ENCODE results near the gene MAP2K6.

MAP2K6 gene

DNA sequence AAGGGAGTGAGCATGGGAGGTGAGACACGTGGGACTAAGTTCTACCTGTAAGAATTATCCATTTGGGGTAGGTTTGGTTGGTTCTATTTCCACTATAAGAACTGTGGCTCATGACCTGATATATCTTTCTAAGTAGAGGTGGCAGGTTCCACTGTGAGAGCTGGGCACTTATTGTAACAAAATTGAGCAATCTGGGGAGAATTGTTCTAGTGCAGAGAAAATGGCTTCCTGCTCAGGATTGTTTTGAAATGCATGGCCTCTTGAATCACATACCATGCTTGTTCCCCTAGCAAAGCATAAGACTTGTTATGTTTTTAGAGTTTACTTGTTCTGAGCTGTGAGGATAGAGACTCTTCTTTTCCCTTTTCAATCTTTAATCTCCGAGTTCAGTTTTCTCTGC lies 125.9 kb downstream of the MAP2K6 start:
- Histone ChIP-seq H3K27me3 (no peaks in the 10 kb centered on the region), H3K9me3 (no peaks in the 10 kb centered on the region; the same call in 1 of the 2 replicates), H3K4me1 (no peaks in the 10 kb centered on the region), H3K4me3 (ENCODE audit: low read depth, low read length) (no peak overlapping the region), H3K36me3 (no peaks in the 10 kb centered on the region)
- no peak for DNase-seq
- TF ChIP-seq, protein P1, sequence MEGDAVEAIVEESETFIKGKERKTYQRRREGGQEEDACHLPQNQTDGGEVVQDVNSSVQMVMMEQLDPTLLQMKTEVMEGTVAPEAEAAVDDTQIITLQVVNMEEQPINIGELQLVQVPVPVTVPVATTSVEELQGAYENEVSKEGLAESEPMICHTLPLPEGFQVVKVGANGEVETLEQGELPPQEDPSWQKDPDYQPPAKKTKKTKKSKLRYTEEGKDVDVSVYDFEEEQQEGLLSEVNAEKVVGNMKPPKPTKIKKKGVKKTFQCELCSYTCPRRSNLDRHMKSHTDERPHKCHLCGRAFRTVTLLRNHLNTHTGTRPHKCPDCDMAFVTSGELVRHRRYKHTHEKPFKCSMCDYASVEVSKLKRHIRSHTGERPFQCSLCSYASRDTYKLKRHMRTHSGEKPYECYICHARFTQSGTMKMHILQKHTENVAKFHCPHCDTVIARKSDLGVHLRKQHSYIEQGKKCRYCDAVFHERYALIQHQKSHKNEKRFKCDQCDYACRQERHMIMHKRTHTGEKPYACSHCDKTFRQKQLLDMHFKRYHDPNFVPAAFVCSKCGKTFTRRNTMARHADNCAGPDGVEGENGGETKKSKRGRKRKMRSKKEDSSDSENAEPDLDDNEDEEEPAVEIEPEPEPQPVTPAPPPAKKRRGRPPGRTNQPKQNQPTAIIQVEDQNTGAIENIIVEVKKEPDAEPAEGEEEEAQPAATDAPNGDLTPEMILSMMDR (IDR thresholded peaks at IDR 0.05; ENCODE audit: low read depth, low read length) = no peak

DNA sequence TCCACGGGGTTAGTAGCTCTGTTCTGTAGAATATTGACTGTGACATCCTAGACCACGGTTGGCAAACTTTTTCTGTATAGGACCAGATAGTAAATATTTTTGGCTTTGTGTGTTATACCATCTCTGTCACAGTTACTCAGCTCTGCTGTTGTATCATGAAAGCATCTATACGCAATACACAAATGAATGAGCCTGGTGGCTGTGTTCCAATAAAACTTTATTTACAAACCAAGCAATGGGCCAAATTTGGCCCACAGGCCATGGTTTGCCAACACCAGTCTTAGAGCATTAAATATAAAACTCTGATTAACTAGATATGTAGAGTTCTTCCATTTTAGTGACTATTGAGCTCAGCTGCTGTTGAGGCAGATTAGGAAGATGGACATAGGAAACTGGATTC lies 132.7 kb downstream of the MAP2K6 start:
- no peaks in the 10 kb centered on the region for H3K27me3 ChIP-seq
- no peaks in the 10 kb centered on the region for H3K4me1 ChIP-seq
- no peak for DNase-seq
- TF ChIP-seq, protein P1 (IDR thresholded peaks at IDR 0.05; ENCODE audit: low read depth, low read length) = no peak
- no peak overlapping the region for H3K4me3 ChIP-seq (ENCODE audit: low read depth, low read length)
- no peaks in the 10 kb centered on the region for H3K36me3 ChIP-seq
- H3K9me3 ChIP-seq = no peaks in the 10 kb centered on the region; the same call in 1 of the 2 replicates

DNA sequence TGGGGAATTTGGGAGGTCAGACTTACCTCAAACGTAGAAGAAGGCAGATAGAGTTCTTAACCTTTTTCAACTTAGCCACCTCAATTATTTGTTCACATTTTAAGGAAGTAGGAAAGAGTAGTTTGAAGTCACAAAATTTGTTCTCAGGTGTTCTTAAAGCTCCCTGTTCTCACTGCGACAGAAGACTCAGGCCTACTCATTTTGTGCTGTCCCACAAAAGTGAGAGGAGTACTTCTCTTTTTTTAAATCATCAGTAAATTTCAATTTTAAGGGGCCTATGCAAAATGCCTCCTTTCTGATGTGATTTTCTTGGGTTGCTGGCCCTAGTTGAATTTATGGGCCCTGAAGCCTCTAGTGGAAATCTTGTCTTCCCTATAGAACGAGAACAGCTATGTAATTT lies 133.4 kb downstream of the MAP2K6 start:
- no peaks in the 10 kb centered on the region for H3K4me1 ChIP-seq
- H3K36me3 ChIP-seq = no peaks in the 10 kb centered on the region
- TF ChIP-seq, protein P1 (IDR thresholded peaks at IDR 0.05; ENCODE audit: low read depth, low read length) = no peak
- H3K9me3 ChIP-seq = no peaks in the 10 kb centered on the region
- H3K27me3 ChIP-seq = no peaks in the 10 kb centered on the region
- no peak for DNase-seq
- H3K4me3 ChIP-seq (ENCODE audit: low read depth, low read length) = no peak overlapping the region

- Histone ChIP-seq H3K9me3 (no peaks in the 10 kb centered on the region), H3K27me3 (no peaks in the 10 kb centered on the region), H3K4me1 (no peaks in the 10 kb centered on the region), H3K4me3 (ENCODE audit: low read depth, low read length) (no peak overlapping the region), H3K36me3 (no peaks in the 10 kb centered on the region)
- TF ChIP-seq, protein P1 (IDR thresholded peaks at IDR 0.05; ENCODE audit: low read depth, low read length) = no peak
- DNase-seq = no peak
These were observed 136.9 kb downstream of the MAP2K6 start for GRCh38 chr17:69551212-69552010.

- Histone ChIP-seq H3K9me3 (no peaks in the 10 kb centered on the region), H3K4me1 (no peaks in the 10 kb centered on the region), H3K27me3 (no peaks in the 10 kb centered on the region), H3K4me3 (ENCODE audit: low read depth, low read length) (no peak overlapping the region), H3K36me3 (no peaks in the 10 kb centered on the region)
- DNase-seq = no peak
- TF ChIP-seq, protein P1 (IDR thresholded peaks at IDR 0.05; ENCODE audit: low read depth, low read length) = no peak
These were observed 138.6 kb downstream of the MAP2K6 start for GRCh38 chr17:69552986-69553667.

- no peaks in the 10 kb centered on the region for H3K36me3 ChIP-seq
- TF ChIP-seq, protein P1 (IDR thresholded peaks at IDR 0.05; ENCODE audit: low read depth, low read length) = no peak
- no peaks in the 10 kb centered on the region for H3K4me1 ChIP-seq
- no peaks in the 10 kb centered on the region for H3K27me3 ChIP-seq
- no peak for DNase-seq
- no peak overlapping the region for H3K4me3 ChIP-seq (ENCODE audit: low read depth, low read length)
- no peaks in the 10 kb centered on the region for H3K9me3 ChIP-seq
These were observed 140.6 kb downstream of the MAP2K6 start for GRCh38 chr17:69555056-69555455.
